SU-DHL-6 (cell line): ENCODE results near the gene RRM2.

ENCODE experiments used
- CTCF ChIP-seq: fragments of 200-600 bp; sonication (generic); IDR thresholded peaks from one replicate; pipeline ENCODE4 v1.5.1; 2017; ENCODE audit warnings: antibody characterized with exemption, mild to moderate bottlenecking, low read length, moderate library complexity; ENCODE audit not compliant: insufficient read depth, poor library complexity, severe bottlenecking
- EZH2phosphoT487 ChIP-seq: fragments of 200-600 bp; sonication (generic), shearing (Covaris generic); conservative IDR thresholded peaks from 2 replicates; pipeline ENCODE4 v1.6.1; 2018; ENCODE audit warnings: mild to moderate bottlenecking, antibody characterized with exemption, low read length, moderate library complexity, mixed read lengths

GRCh38 chr2:10162586-10163497, 40.3 kb downstream of the RRM2 start:
- TF ChIP-seq CTCF, result no peak
- no peak for TF ChIP-seq EZH2phosphoT487
